Neural progenitor cell (in vitro differentiated cells): ENCODE data around the gene NUP85. TPM values are rescaled to one million over a fixed set of nuclear protein-coding genes. Genes with fewer than 3 reads are reported as not detected.

Experiments used
- DNase-seq: peaks from one replicate; pipeline ENCODE4 v3.0.0-alpha.2; 2016; ENCODE audit warnings: low spot score
- H2AFZ ChIP-seq: fragments of 200-600 bp; sonication (generic); replicated peaks from 2 replicates; pipeline ENCODE4 v1.6.1; 2016; ENCODE audit warnings: antibody characterized with exemption
- H3F3A ChIP-seq: fragments of 200-600 bp; sonication (generic); 2 replicates; pipeline ENCODE4 v1.6.1; 2016; ENCODE audit warnings: antibody characterized with exemption, low read depth
- H3K27ac ChIP-seq: fragments of 200-600 bp; sonication (generic); 2 replicates; pipeline ENCODE4 v1.5.1; 2016; ENCODE audit warnings: mild to moderate bottlenecking
- H3K27me3 ChIP-seq: fragments of 200-600 bp; sonication (generic); 2 replicates; pipeline ENCODE4 v1.6.1; 2016; ENCODE audit warnings: mild to moderate bottlenecking, moderate library complexity
- H3K36me3 ChIP-seq: fragments of 200-600 bp; sonication (generic); 2 replicates; pipeline ENCODE4 v1.5.1; 2016
- H3K4me1 ChIP-seq: fragments of 200-600 bp; sonication (generic); 2 replicates; pipeline ENCODE4 v1.6.1; 2016; ENCODE audit warnings: mixed run types
- H3K4me2 ChIP-seq: fragments of 200-600 bp; sonication (generic); 2 replicates; pipeline ENCODE4 v1.6.1; 2016
- H3K4me3 ChIP-seq: fragments of 200-600 bp; sonication (generic); 2 replicates; pipeline ENCODE4 v1.5.1; 2016
- H3K79me2 ChIP-seq: fragments of 200-600 bp; sonication (generic); 2 replicates; pipeline ENCODE4 v1.6.1; 2016; ENCODE audit warnings: low read depth
- H3K9ac ChIP-seq: fragments of 200-600 bp; sonication (generic); 2 replicates; pipeline ENCODE4 v1.6.1; 2016
- H3K9me3 ChIP-seq: fragments of 200-600 bp; sonication (generic); 2 replicates; pipeline ENCODE4 v1.5.1; 2016; ENCODE audit warnings: low read depth
- H4K20me1 ChIP-seq: fragments of 200-600 bp; sonication (generic); 2 replicates; pipeline ENCODE4 v1.6.1; 2016; ENCODE audit warnings: low read depth
- H3K27ac Mint-ChIP-seq: 3 replicates; pipeline ENCODE4 v1.8.0; 2021; ENCODE audit warnings: mixed read lengths
- H3K27me3 Mint-ChIP-seq: 2 replicates; pipeline ENCODE4 v1.8.0; 2022; ENCODE audit warnings: low read depth, mild to moderate bottlenecking, inconsistent platforms, moderate library complexity, mixed read lengths; ENCODE audit not compliant: insufficient read depth
- H3K36me3 Mint-ChIP-seq: 3 replicates; pipeline ENCODE4 v1.8.0; 2021; ENCODE audit warnings: mixed read lengths
- H3K4me1 Mint-ChIP-seq: 3 replicates; pipeline ENCODE4 v1.8.0; 2021; ENCODE audit warnings: mixed read lengths
- H3K4me3 Mint-ChIP-seq: 3 replicates; pipeline ENCODE4 v1.8.0; 2021; ENCODE audit warnings: mild to moderate bottlenecking, moderate library complexity, mixed read lengths
- H3K9me3 Mint-ChIP-seq: 3 replicates; pipeline ENCODE4 v1.8.0; 2020; ENCODE audit warnings: mixed read lengths
- EZH2 ChIP-seq: fragments of 200-600 bp; sonication (generic); IDR thresholded peaks from 2 replicates; pipeline ENCODE4 v1.6.1; 2017; ENCODE audit warnings: antibody characterized with exemption, mild to moderate bottlenecking, moderate library complexity
- EZH2phosphoT487 ChIP-seq: fragments of 200-600 bp; sonication (generic); IDR thresholded peaks from 2 replicates; pipeline ENCODE4 v1.6.1; 2017; ENCODE audit warnings: antibody characterized with exemption
- total RNA-seq: library from RNA; depleted of rRNA; stranded (reverse); fragments of >200 nt; gene quantifications from 2 replicates; pipeline ENCODE4 v1.2.3, GENCODE V29; 2015; ENCODE audit warnings: low replicate concordance
- TF ChIP-seq, protein P1 (sequence below): fragments of 200-600 bp; sonication (generic); IDR thresholded peaks from 2 replicates; pipeline ENCODE4 v1.5.1; 2017; ENCODE audit warnings: antibody characterized with exemption, mild to moderate bottlenecking

Gene NUP85
- total RNA-seq, 1 donor from 2014 or later = 88.6 TPM

- Histone ChIP-seq H3K27me3 (peaks cover 8% of the 10 kb centered on the region), H3F3A (peaks cover 24% of the 10 kb centered on the region), H3K4me2 (peak overlapping the region; percentile 99), H4K20me1 (no peaks in the 10 kb centered on the region), H3K4me1 (peaks cover 4% of the 10 kb centered on the region), H3K36me3 (no peaks in the 10 kb centered on the region), H3K9me3 (no peaks in the 10 kb centered on the region), H3K27ac (no peak overlapping the region), H3K4me3 (peak overlapping the region; percentile 98), H3K9ac (peak overlapping the region; percentile 82), H2AFZ (peak overlapping the region; percentile 98), H3K79me2 (no peaks in the 10 kb centered on the region)
- H3K4me1 Mint-ChIP-seq = peaks cover 12% of the 10 kb centered on the region
- peak overlapping the region; percentile 78 for H3K4me3 Mint-ChIP-seq
- H3K9me3 Mint-ChIP-seq = no peaks in the 10 kb centered on the region
- H3K36me3 Mint-ChIP-seq = peaks cover 8% of the 10 kb centered on the region
- DNase-seq = no peak
- no peak overlapping the region for H3K27ac Mint-ChIP-seq
- peaks cover 8% of the 10 kb centered on the region for H3K27me3 Mint-ChIP-seq
- no peak for TF ChIP-seq EZH2phosphoT487
Measured at GRCh38 chr17:75271955-75272847, 66.7 kb downstream of the NUP85 start.

GRCh38 chr17:75272848-75273184 is 67.3 kb downstream of the NUP85 start:
- no peak overlapping the region for H3K27ac ChIP-seq

GRCh38 chr17:75273977-75274708 is 68.7 kb downstream of the NUP85 start:
- H3F3A ChIP-seq = peaks cover 11% of the 10 kb centered on the region
- H3K27me3 ChIP-seq = peaks cover 8% of the 10 kb centered on the region
- no peak for DNase-seq
- H3K4me3 ChIP-seq = no peak overlapping the region
- H3K79me2 ChIP-seq = no peaks in the 10 kb centered on the region
- peaks cover 8% of the 10 kb centered on the region for H3K27me3 Mint-ChIP-seq
- H3K9me3 Mint-ChIP-seq = no peaks in the 10 kb centered on the region
- H4K20me1 ChIP-seq = no peaks in the 10 kb centered on the region
- H3K4me1 Mint-ChIP-seq = peaks cover 9% of the 10 kb centered on the region
- TF ChIP-seq EZH2 = no peak
- no peak for TF ChIP-seq EZH2phosphoT487
- TF ChIP-seq, protein P1, sequence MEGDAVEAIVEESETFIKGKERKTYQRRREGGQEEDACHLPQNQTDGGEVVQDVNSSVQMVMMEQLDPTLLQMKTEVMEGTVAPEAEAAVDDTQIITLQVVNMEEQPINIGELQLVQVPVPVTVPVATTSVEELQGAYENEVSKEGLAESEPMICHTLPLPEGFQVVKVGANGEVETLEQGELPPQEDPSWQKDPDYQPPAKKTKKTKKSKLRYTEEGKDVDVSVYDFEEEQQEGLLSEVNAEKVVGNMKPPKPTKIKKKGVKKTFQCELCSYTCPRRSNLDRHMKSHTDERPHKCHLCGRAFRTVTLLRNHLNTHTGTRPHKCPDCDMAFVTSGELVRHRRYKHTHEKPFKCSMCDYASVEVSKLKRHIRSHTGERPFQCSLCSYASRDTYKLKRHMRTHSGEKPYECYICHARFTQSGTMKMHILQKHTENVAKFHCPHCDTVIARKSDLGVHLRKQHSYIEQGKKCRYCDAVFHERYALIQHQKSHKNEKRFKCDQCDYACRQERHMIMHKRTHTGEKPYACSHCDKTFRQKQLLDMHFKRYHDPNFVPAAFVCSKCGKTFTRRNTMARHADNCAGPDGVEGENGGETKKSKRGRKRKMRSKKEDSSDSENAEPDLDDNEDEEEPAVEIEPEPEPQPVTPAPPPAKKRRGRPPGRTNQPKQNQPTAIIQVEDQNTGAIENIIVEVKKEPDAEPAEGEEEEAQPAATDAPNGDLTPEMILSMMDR = no peak
- peaks cover 4% of the 10 kb centered on the region for H3K4me1 ChIP-seq
- peak overlapping the region; percentile 69 for H3K4me3 Mint-ChIP-seq
- peaks cover 5% of the 10 kb centered on the region for H3K36me3 Mint-ChIP-seq
- no peak overlapping the region for H2AFZ ChIP-seq
- H3K27ac Mint-ChIP-seq = peak overlapping the region; percentile 89
- H3K27ac ChIP-seq = no peak overlapping the region
- H3K36me3 ChIP-seq = no peaks in the 10 kb centered on the region
- no peak overlapping the region for H3K4me2 ChIP-seq
- no peak overlapping the region for H3K9ac ChIP-seq
- no peaks in the 10 kb centered on the region for H3K9me3 ChIP-seq

More at GRCh38 chr17:75272848-75273184, 67.3 kb downstream of the NUP85 start:
- Histone ChIP-seq H3F3A (peaks cover 18% of the 10 kb centered on the region), H3K9ac (no peak overlapping the region), H3K79me2 (no peaks in the 10 kb centered on the region), H3K36me3 (no peaks in the 10 kb centered on the region), H3K4me1 (peaks cover 4% of the 10 kb centered on the region), H2AFZ (no peak overlapping the region), H3K9me3 (no peaks in the 10 kb centered on the region), H3K4me2 (no peak overlapping the region), H4K20me1 (no peaks in the 10 kb centered on the region), H3K4me3 (no peak overlapping the region), H3K27me3 (peaks cover 8% of the 10 kb centered on the region)
- Mint-ChIP-seq H3K36me3 (peaks cover 7% of the 10 kb centered on the region), H3K4me3 (peak overlapping the region; percentile 70), H3K9me3 (no peaks in the 10 kb centered on the region), H3K4me1 (peaks cover 12% of the 10 kb centered on the region), H3K27me3 (peaks cover 8% of the 10 kb centered on the region), H3K27ac (no peak overlapping the region)
- DNase-seq = no peak
- TF ChIP-seq, protein P1 = no peak
- no peak for TF ChIP-seq EZH2
- TF ChIP-seq EZH2phosphoT487 = no peak
